GM12878 (cell line): ENCODE results near the gene NR2F1-AS1. TPM values are rescaled to one million over a fixed set of nuclear protein-coding genes. Genes with fewer than 3 reads are reported as not detected.
A peak's percentile ranks its signal among the peaks of the same experiment; 100 is the strongest.

ENCODE experiments used
- ATAC-seq: fragments of 200-7000 bp; cut with Tn5 transposase; 3 replicates; pipeline ENCODE4 v1.9.1; 2020; ENCODE audit warnings: mild to moderate bottlenecking, moderate library complexity
- BruUV-seq: library from RNA; stranded (reverse); fragments of 400-500 nt; replicated peaks from 2 replicates; lab custom pipeline; 2021; lab: Mats Ljungman, UMichigan
- CTCF ChIA-PET: fragments of 300-600 bp; sonication (Branson Sonifier 250); formaldehyde crosslinking; extraction: SDS; loops from one replicate; lab custom pipeline; 2021; ENCODE audit warnings: inconsistent platforms; lab: Yijun Ruan, JAX
- POLR2A ChIA-PET: fragments of 350-600 bp; formaldehyde crosslinking; extraction: SDS; loops from one replicate; lab custom pipeline; 2021; ENCODE audit warnings: inconsistent platforms; lab: Charles Lee
- RAD21 ChIA-PET: fragments of 300-600 bp; sonication (Branson Sonifier 250); formaldehyde crosslinking; loops from one replicate; lab custom pipeline; 2023; ENCODE audit warnings: antibody characterized with exemption; ENCODE audit not compliant: unreplicated experiment; lab: Charles Lee
- SMC1A ChIA-PET: fragments of 300-600 bp; sonication (Branson Sonifier 250); formaldehyde crosslinking; loops from one replicate; lab custom pipeline; 2023; ENCODE audit not compliant: unreplicated experiment, uncharacterized antibody; lab: Charles Lee
- DNase-seq: peaks from one replicate; pipeline ENCODE4 v3.0.0-alpha.2; 2011; ENCODE audit warnings: low read depth, low spot score
- FAIRE-seq: peaks from 3 replicates; lab custom pipeline; 2011; peaks lifted over from hg19 to GRCh38; lab: Jason Lieb, UNC
- H2AFZ ChIP-seq: 2 replicates; pipeline ENCODE4 v1.6.0; 2011; ENCODE audit warnings: low read depth, low read length, control low read depth; ENCODE audit not compliant: control insufficient read depth
- H3K27ac ChIP-seq: 2 replicates; pipeline ENCODE4 v1.5.1; 2011; ENCODE audit warnings: control low read depth; ENCODE audit not compliant: control insufficient read depth, insufficient read depth
- H3K27me3 ChIP-seq, 2 experiments: replicated peaks in 1 of 2; 2 replicates each; pipeline versions ENCODE4 v1.6.0 to v1.6.1; 2011; ENCODE audit warnings: low read length in 1 of 2; ENCODE audit not compliant: control insufficient read depth in 2 of 2, insufficient read depth in 2 of 2
- H3K36me3 ChIP-seq, 2 experiments: 2 replicates each; pipeline ENCODE4 v1.5.1; 2011; ENCODE audit warnings: low read length in 1 of 2; ENCODE audit not compliant: control insufficient read depth in 2 of 2, insufficient read depth in 2 of 2
- H3K4me1 ChIP-seq: 2 replicates; pipeline ENCODE4 v1.6.1; 2011; ENCODE audit warnings: mild to moderate bottlenecking, low read length, moderate library complexity, mixed read lengths; ENCODE audit not compliant: control insufficient read depth, insufficient read depth
- H3K4me2 ChIP-seq: 2 replicates; pipeline ENCODE4 v1.6.0; 2011; ENCODE audit warnings: control low read depth; ENCODE audit not compliant: control insufficient read depth, insufficient read depth
- H3K4me3 ChIP-seq: fragments of 200-600 bp; sonication (generic); 2 replicates; pipeline ENCODE4 v1.5.1; 2016
- H3K79me2 ChIP-seq: 2 replicates; pipeline ENCODE4 v1.6.0; 2011; ENCODE audit warnings: low read length; ENCODE audit not compliant: control insufficient read depth, insufficient read depth
- H3K9ac ChIP-seq: 2 replicates; pipeline ENCODE4 v1.8.0; 2011; ENCODE audit warnings: low read length, control low read depth, mixed read lengths; ENCODE audit not compliant: control insufficient read depth, insufficient read depth
- H3K9me3 ChIP-seq: replicated peaks from 3 replicates; pipeline ENCODE4 v1.5.1; 2011; ENCODE audit warnings: mild to moderate bottlenecking, low read length; ENCODE audit not compliant: control insufficient read depth, insufficient read depth
- H4K20me1 ChIP-seq: 2 replicates; pipeline ENCODE4 v1.6.0; 2011; ENCODE audit not compliant: control insufficient read depth, insufficient read depth
- CREM ChIP-seq: IDR thresholded peaks from 2 replicates; pipeline ENCODE4 v1.6.1; 2014; ENCODE audit warnings: antibody characterized with exemption, low read depth
- ELK1 ChIP-seq: IDR thresholded peaks from 2 replicates; pipeline ENCODE4 v1.6.1; 2012; ENCODE audit warnings: low read depth, low read length, improper control_type of control experiment
- MLLT1 ChIP-seq: fragments of 450-650 bp; IDR thresholded peaks from 2 replicates; pipeline ENCODE4 v1.6.1; 2016; ENCODE audit warnings: mild to moderate bottlenecking
- RAD51 ChIP-seq: fragments of 450-650 bp; IDR thresholded peaks from 2 replicates; pipeline ENCODE4 v1.6.1; 2016; ENCODE audit warnings: moderate library complexity, mild to moderate bottlenecking, inconsistent platforms
- RCOR1 ChIP-seq: conservative IDR thresholded peaks from 2 replicates; pipeline ENCODE4 v1.6.1; 2012; ENCODE audit warnings: low read depth, low read length, improper control_type of control experiment
- RUNX3 ChIP-seq: IDR thresholded peaks from 2 replicates; pipeline ENCODE4 v1.6.1; 2012; ENCODE audit warnings: low read length, inconsistent platforms
- ZBED1 ChIP-seq: IDR thresholded peaks from 2 replicates; pipeline ENCODE4 v1.6.1; 2016; ENCODE audit warnings: borderline replicate concordance
- ZNF687 ChIP-seq: fragments of 450-650 bp; IDR thresholded peaks from 2 replicates; pipeline ENCODE4 v1.6.1; 2017; ENCODE audit warnings: mild to moderate bottlenecking, moderate library complexity
- WGBS: methylation state at CpG from one replicate; pipeline ENCODE4 v1.1.6; 2016; ENCODE audit warnings: low lambda C conversion rate; ENCODE audit not compliant: insufficient replicate concordance, insufficient coverage; ENCODE audit errors: missing lambda C conversion rate; 5-methylcytosine and 5-hydroxymethylcytosine counted together
- in situ Hi-C: fragments of 300-500 bp; cut with MboI; formaldehyde crosslinking; loops from 9 replicates; pipeline ENCODE4 v1.14.3; 2018; ENCODE audit warnings: mixed read lengths
- intact Hi-C: fragments of 100-400 bp; cut with micrococcal nuclease; formaldehyde crosslinking; loops from one replicate; pipeline ENCODE4 v1.14.2; 2022; ENCODE audit not compliant: unreplicated experiment
- polyA plus RNA-seq, 11 experiments: library from polyadenylated mRNA; depleted of rRNA in 4 of 11; unstranded in 6 of 11; stranded (reverse) in 5 of 11; fragments of >200 nt; fragmentation: Nextera tagmentation in 4 of 11; fragmentation: Illumina TruSeq in 1 of 11; extraction: Ambion mirVana in 4 of 11; extraction: Trizol in 1 of 11; gene quantifications; 1 replicate in 1 of 11; 2 replicates in 10 of 11; pipeline versions ENCODE4 v1.2.1 to v1.2.3, GENCODE V29; 2011 to 2016; ENCODE audit warnings: inconsistent platforms in 2 of 11, missing spikeins in 2 of 11, low read depth in 1 of 11
- total RNA-seq, 4 experiments: library from RNA; depleted of rRNA in 3 of 4; stranded (reverse); fragments of >200 nt in 3 of 4; fragmentation: Illumina TruSeq in 1 of 4; extraction: Trizol in 1 of 4; gene quantifications; 2 replicates each; pipeline versions ENCODE4 v1.2.1 to v1.2.3, GENCODE V29; 2013 to 2021

NR2F1-AS1 gene
- total and polyA plus RNA-seq, 10 of the 15 experiments (the other 5 are each of a cell fraction or from before 2014, with no cell fraction given), result 0.11 to 0.85 (median 0.27) TPM

DNA sequence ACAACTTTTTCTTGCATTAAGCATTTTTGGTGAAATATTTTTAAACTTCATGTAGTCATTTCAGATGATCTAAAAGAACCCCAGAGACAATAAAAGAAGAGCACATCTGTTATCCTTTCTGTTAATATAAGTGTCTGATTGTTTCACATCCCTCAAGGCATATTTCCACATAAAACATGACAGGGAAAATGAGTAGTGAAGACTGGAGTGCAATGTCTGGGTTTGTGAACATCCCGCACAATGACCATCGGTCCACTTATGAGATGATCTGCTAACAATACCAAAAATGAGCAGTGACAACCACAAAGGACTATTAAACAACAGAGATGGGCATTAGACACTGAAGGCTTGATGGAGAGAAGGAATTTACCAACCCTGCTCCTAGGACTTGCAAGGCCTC lies 209.1 kb downstream of the NR2F1-AS1 start (continued):
- TF ChIP-seq ZNF687 (no peak), RCOR1 (no peak), ZBED1 (no peak), MLLT1 (no peak), CREM (no peak), RAD51 (no peak)

GRCh38 chr5:93364378-93364777 lies 216.6 kb downstream of the NR2F1-AS1 start:
- Histone ChIP-seq H3K4me3 (no peak overlapping the region), H3K27me3 (no peaks in the 10 kb centered on the region), H3K36me3 (no peaks in the 10 kb centered on the region), H3K79me2 (no peaks in the 10 kb centered on the region), H3K9me3 (no peaks in the 10 kb centered on the region), H3K4me1 (no peaks in the 10 kb centered on the region), H3K9ac (no peak overlapping the region), H3K27ac (no peak overlapping the region), H3K4me2 (no peak overlapping the region), H4K20me1 (no peaks in the 10 kb centered on the region), H2AFZ (no peak overlapping the region)
- no peak for TF ChIP-seq ELK1
- peak; percentile 15; the same call in 1 of the 2 replicates for TF ChIP-seq RUNX3
- intact Hi-C loops, result no loop called here
- DNase-seq, result no peak
- no peak for ATAC-seq
- FAIRE-seq, result no peak
- BruUV-seq, result no TSS peak
- WGBS, result 36% methylated on average over 2 of the region's 2 CpGs
- ChIA-PET CTCF (no interaction called here), RAD21 (no interaction called here), POLR2A (no interaction called here), SMC1A (no interaction called here)
- in situ Hi-C loops, result no loop called here
